Epithelial cell of esophagus (primary cell): ENCODE data around the gene GLS.
A peak's percentile ranks its signal among the peaks of the same experiment; 100 is the strongest.

Source experiments
- DNase-seq: peaks from one replicate; pipeline ENCODE4 v3.0.0; 2010; ENCODE audit warnings: low read depth
- H3K4me3 ChIP-seq: 2 replicates; pipeline ENCODE4 v1.5.1; 2011; ENCODE audit warnings: mild to moderate bottlenecking, low read length, control low read depth
- TF ChIP-seq, protein P1 (sequence below): IDR thresholded peaks from 2 replicates; pipeline ENCODE4 v1.5.1; 2011; ENCODE audit warnings: low read depth, mild to moderate bottlenecking, low read length, control low read depth, inconsistent platforms; ENCODE audit not compliant: insufficient read depth; ENCODE audit errors: missing control alignments

The GLS gene

DNA sequence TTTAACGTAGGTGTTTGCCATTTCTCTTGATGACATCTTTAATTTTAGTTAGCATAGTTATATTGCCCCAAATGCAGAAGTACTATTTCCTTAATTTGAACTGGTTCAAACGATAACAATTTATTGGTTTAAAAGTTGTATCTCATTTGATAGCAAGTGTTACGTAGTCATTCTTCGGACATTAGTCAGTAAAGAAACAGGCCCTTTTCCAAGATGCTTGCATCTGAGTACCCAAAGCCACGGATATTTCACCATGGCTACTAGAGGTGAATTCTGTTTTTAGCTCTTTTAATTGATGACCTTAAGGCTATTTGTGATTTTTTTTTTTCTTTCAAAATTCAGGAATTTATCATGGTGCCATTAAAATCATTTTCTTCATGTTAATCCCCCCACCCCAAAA is 32.1 kb downstream of the GLS start:
- TF ChIP-seq, protein P1, sequence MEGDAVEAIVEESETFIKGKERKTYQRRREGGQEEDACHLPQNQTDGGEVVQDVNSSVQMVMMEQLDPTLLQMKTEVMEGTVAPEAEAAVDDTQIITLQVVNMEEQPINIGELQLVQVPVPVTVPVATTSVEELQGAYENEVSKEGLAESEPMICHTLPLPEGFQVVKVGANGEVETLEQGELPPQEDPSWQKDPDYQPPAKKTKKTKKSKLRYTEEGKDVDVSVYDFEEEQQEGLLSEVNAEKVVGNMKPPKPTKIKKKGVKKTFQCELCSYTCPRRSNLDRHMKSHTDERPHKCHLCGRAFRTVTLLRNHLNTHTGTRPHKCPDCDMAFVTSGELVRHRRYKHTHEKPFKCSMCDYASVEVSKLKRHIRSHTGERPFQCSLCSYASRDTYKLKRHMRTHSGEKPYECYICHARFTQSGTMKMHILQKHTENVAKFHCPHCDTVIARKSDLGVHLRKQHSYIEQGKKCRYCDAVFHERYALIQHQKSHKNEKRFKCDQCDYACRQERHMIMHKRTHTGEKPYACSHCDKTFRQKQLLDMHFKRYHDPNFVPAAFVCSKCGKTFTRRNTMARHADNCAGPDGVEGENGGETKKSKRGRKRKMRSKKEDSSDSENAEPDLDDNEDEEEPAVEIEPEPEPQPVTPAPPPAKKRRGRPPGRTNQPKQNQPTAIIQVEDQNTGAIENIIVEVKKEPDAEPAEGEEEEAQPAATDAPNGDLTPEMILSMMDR, result no peak
- no peak overlapping the region for H3K4me3 ChIP-seq
- no peak for DNase-seq

DNA sequence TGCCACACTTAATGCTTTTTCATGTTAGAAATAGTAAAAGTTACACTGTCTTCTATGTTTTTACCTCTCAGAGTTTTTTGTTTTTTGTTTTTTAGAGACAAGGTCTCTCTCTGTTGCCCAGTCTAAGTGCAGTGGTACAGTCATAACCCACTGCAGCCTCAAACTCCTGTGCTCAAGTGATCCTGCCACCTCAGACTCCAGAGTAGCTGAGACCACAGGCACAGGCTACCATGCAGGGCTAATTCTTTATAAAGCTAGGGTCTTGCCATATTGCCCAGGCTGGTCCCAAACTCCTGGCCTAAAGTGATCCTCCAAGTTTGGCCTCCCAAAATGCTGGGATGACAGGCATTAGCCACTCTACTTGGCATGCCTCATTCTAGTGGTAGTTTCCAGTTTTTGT is 33.1 kb downstream of the GLS start:
- no peak for DNase-seq
- TF ChIP-seq, protein P1, result no peak
- H3K4me3 ChIP-seq, result no peak overlapping the region

DNA sequence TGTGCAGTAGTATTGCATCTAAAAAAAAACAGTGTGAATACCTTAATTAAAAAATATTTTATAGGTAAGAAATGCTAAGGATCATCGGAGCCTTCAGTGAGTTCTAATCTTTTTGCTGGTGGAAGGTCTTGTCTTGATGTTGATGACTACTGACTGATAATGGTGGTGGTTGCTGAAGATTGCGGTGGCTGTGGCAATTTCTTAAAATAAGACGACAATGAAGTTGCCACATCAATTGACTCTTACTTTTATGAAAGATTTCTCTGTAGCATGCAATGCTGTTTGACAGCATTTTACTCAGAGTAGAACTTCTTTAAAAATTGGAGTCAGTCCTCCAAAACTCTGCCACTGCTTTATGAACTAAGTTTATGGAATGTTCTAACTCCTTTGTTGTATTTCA is 36.2 kb downstream of the GLS start:
- TF ChIP-seq, protein P1, result no peak
- DNase-seq, result no peak
- no peak overlapping the region for H3K4me3 ChIP-seq

DNA sequence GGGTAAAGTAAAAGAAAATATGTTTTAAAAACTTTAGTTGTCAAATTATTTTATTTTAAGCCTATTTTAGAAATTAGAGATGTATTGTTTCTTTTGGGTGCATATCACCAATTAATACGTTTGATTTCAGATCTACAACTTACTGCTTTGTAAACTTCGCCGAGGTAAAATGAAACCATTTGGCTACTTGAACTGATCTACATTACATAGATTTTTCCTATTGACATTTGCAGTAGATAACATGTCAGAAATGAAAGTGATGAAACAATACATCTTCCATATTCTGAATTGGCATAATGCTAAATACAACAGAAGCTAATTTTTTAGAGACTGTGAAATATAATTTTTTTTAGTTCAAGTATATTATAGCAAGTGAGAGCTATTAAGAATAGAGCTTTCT is 39.5 kb downstream of the GLS start:
- H3K4me3 ChIP-seq, result no peak overlapping the region
- DNase-seq, result no peak
- TF ChIP-seq, protein P1, result no peak

DNA sequence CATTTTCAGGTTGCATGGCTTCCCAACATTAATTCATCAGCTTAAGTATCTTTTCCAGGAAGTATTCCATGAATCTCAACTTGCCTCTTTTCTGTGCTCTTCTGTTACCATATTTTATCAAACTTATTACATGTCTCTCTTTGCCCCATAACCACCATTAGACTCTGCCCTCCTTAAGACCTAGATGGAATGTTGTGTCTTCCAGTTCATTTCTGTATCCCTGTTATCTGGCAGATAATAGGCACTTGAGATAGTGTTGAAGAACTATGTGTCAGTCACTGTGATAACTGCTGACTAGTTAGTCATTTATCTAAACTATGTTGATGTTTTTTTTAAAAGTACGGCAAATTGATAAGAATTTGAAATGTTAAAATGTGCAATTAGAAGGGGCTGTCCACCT is 41.8 kb downstream of the GLS start:
- no peak for DNase-seq
- TF ChIP-seq, protein P1, result no peak
- H3K4me3 ChIP-seq, result no peak overlapping the region

DNA sequence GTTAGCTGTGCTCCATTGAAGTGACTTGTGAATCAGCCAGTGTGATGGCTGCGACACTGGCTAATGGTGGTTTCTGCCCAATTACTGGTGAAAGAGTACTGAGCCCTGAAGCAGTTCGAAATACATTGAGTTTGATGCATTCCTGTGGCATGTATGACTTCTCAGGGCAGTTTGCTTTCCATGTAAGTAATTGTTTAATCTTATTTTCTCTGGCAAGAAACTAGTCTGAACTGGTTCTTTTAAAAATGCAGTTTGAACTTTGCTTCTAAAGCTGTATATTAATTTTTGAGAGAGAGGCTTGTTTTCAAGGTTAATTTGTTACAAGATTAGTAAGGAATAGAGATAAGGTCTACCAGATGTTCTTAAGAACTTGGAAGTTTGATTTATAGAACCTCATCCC is 46.7 kb downstream of the GLS start:
- H3K4me3 ChIP-seq, result no peak overlapping the region
- peak; percentile 56 for DNase-seq
- TF ChIP-seq, protein P1, result no peak

DNA sequence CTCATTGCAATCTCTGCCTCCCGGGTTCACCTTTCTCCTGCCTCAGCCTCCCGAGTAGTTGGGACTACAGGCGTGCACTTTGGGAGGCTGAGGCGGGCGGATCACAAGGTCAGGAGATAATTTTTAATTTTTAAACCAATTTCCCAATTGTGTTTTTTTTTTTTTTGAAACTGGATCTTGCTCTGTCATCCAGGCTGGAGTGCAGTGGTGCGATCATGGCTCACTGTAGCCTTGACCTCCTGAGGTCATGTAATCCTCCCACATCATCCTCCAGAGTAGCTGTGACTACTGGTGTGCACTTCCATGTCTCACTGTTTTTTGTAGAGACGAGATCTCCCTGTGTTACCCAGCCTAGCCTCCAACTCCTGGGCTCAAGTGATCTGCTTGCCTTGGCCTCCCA is 49.3 kb downstream of the GLS start:
- TF ChIP-seq, protein P1, result no peak
- H3K4me3 ChIP-seq, result no peak overlapping the region
- no peak for DNase-seq
